Measurements from ENCODE around the gene DZIP1L.
"Not testable (repeated sequence)": the region's sequence is repeated elsewhere in the genome, so short reads cannot be mapped to it uniquely, and the experiment has no call there.

The DZIP1L gene

DNA sequence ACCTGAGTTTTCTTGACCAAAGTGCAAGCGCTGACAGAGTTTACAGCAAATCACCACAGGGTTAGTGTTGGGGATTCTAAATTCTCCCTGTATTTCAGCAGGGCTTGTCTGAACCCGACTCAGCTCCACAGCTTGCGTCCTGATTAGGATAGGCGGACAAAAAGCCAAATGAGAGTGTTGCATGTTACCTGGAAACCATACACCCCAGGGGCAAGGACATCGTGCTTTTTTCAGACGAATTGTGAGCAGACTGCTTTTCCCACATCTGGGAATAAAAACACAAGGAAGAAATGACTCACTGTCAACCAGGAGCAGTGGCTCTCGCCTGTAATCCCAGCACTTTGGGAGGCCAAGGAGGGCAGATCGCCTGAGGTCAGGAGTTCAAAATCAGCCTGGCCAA lies 3.0 kb downstream of the DZIP1L start:
- no peak for DNase-seq

DNA sequence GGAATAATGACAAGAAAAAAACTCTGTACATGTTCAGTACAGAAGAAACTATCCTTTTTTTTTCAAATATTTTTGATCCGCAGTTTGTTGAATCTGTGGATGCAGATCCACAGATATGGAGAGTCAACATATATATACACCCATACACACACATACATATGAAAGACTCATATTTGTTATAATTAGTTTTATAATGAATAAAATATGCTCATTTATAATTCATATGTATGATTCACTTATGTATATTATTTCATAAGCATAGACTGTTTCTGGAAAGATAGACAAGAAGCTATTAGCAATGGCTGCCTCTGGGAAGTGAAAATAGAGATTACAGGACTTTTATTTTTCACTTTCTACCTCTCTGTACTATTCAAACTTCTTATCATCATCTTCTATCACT lies 9.8 kb downstream of the DZIP1L start:
- no peak for DNase-seq

DNA sequence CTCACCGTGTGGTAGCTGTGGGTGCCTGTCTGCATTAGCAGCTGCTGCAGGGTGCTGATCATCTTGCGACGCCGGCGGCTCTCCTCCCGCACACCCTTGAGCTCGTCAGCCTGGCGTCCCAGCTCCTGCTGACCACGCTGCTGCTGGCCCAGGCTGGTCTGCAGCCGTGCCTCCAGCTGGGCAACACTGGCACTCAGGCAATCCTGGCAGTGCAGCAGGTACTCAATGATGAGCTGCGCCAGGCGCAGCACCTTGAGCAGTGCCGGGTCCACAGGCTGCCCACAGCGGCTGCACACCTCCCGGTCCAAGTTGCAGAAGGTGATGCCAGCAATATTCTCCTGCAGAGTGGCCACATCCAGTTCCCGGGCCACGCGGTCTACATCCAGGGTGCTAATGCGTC lies 11.9 kb downstream of the DZIP1L start:
- no peak for DNase-seq

DNA sequence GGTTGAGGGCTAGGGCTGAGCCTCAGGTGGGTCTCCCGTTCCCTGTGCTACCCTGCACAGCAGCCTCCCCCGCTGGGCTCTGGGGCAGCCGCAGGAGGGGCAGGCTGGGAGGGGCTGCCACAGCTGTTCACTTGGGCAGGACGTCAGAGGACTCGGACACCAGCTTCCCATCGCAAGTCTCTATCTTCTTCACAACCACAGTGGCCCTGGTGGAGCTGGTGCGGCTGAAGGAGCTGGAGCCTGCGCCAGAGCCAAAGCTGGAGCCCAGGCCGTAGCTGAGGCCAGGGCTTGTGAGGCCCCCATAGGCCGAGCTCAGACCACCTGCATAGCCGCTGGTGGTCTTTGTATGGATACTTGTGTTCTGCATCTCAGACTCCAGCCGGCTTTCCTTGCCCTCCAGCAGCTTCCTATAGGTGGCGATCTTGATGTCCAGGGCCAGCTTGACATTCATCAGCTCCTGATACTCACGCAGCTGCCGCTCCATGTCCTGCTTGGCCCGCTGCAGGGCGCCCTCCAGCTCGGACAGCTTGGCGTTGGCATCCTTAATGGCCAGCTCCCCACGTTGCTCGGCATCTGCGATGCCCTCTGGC lies 14.0 kb downstream of the DZIP1L start:
- not testable (repeated sequence) for DNase-seq

DNA sequence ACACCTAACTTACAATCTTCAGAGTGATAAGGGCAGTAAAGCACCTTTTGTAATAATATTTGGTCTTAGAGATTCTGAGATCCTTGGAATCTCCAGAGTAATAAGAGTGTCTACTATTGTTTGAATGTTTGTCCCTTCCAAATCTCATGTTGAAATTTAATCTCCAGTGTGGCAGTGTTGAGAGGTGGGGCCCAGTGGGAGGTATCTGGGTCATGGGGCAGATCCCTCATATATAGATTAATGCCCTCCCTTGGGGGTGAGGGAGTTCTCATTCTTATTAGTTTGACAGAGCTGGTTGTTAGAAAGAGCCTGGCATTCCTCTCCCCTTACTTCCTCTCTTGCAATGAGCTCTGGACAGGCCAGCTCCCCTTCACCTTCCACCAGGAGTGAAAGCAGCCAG lies 16.0 kb downstream of the DZIP1L start:
- DNase-seq = no peak

DNA sequence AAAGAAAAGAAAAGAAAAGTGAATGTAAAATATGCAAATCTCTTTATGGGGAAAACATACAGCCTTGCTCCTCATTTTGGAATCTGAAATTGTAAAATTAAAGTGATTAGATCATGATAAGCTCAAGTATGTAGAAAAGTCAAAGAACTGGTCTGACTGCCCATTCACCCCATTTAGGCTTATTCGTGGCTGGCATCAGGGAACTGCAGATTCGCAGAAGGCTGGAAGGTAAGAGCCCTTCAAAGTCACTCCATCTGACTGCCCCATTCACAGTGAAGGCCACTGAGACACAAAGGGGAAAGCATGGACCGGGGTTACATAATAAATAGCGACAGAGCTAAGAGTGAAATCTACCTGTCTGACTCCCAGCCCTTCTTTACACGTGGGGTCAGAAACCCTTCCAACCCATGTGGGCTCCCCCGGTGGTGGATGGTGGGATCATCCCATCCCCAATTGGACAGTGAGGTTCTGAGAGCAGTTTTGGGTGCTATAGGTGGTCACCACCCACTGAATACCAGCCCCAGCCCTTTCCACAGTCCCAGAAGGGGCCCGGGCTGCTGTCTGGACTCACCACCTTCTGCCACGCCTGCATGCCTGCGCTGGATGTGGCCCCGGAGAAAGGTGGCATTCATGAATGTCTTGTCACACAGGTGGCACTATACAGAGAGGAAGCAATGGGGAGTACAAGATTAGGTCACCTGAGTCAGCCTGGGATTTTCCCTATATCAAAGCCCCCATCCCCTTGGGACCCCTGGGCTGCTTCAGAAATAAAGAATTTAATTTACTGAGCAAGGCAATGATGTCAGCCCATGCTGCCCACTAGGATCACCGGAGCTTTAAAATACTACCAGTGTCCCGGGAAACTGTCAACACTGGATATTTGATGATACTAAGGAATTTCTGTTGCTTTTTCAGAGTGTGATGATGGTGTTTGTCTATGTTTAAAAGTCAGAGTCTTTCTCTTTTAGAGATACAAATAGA lies 17.9 kb downstream of the DZIP1L start:
- DNase-seq = no peak

DNA sequence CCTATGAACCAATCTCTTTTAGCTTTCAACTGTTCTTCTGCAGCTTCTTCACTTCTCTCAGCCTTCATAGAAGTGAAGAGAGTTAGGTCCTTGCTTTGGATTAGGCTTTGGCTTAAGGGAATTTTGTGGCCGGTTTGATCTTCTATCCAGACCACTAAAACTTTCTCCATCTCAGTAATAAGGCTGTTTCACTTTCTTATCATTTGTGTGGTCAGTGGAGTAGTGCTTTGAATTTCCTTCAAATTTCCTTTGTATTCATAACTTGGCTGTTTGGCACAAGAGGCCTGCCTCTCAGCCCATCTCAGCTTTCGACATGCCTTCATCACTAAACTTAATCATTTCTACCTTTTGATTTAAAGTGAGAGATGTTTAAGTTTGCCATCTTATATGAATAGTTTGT lies 21.7 kb downstream of the DZIP1L start:
- no peak for DNase-seq

DNA sequence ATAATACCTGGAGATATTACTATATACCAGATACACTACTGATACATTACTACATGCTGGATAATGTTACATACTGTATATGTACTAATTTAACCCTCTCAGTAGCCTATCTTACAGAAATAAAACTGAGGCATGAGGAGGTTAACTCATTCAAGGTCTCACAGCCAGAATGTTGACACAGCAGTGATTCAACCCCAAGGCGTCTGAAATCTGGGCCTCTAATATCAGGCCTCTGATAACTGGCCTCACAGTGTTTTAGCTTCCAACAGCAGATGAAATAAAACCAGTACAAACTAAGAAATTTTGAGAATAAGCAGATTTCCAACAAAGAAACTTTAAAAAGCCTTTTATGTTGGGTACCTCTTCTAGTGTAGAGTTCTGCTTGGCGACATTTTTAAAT lies 23.4 kb downstream of the DZIP1L start:
- peak; percentile 33 for DNase-seq

DNA sequence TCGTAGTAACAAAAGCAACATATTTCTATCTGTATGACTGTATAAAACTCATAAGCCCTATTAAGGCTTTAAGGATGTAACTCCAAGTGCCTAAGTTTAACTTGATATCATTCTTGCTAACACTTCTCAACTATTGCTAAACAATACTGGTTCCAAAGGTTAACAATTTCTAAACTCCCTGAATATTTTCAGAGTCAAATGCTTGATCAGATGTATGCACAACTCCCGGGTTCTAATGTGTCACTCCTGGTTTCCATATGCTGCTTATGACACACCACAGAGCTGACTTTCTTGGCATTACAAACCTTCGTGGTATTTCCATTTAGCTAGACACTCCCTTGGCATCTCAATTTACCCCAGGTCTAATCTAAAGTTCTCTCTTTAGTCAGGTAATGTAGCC lies 26.3 kb downstream of the DZIP1L start:
- peak; percentile 68 for DNase-seq

DNA sequence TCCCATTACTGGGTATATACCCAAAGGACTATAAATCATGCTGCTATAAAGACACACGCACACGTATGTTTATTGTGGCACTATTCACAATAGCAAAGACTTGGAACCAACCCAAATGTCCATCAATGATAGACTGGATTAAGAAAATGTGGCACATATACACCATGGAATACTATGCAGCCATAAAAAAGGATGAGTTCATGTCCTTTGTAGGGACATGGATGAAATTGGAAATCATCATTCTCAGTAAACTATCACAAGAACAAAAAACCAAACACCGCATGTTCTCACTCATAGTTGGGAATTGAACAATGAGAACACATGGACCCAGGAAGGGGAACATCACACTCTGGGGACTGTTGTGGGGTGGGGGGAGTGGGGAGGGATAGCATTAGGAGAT lies 29.7 kb downstream of the DZIP1L start:
- not testable (repeated sequence) for DNase-seq

DNA sequence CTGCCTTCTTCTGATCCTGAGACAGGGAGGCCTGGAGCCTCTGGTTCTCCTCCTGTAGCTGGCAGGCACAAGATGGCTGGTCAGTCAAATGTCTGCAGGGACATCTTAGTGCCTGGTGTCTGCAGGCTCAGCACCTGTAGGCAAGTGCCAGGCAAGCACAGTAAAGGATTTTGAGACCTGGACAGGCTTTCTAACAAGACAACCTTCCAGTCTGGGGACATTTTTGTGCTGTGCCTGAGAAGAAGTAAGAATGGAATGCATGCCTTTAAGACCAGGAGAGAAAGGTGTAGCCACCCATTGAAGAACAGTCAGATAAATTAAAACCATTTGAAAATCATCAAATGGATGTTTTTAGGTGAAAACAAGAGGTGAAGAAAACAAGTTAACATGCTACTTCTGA lies 31.2 kb downstream of the DZIP1L start:
- DNase-seq = no peak

DNA sequence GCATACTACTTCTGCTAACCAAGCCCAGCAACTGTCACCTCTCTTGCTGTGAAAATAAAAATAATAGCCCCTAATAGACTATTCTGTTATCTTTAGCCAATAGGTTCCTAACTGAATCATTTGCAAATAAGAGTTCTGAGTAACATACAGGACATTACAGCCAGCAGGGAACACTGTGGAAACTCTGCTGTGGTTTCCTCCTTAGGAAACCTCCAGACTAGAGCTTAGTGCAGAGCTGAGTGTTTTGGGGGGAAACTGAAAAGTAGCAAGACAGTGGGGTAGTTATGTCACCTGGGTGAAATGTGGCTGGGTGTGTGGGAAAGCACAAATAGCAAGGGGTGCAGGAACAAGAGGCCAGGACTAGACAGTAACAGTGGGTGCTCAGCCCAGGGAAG lies 32.4 kb downstream of the DZIP1L start:
- DNase-seq = no peak

DNA sequence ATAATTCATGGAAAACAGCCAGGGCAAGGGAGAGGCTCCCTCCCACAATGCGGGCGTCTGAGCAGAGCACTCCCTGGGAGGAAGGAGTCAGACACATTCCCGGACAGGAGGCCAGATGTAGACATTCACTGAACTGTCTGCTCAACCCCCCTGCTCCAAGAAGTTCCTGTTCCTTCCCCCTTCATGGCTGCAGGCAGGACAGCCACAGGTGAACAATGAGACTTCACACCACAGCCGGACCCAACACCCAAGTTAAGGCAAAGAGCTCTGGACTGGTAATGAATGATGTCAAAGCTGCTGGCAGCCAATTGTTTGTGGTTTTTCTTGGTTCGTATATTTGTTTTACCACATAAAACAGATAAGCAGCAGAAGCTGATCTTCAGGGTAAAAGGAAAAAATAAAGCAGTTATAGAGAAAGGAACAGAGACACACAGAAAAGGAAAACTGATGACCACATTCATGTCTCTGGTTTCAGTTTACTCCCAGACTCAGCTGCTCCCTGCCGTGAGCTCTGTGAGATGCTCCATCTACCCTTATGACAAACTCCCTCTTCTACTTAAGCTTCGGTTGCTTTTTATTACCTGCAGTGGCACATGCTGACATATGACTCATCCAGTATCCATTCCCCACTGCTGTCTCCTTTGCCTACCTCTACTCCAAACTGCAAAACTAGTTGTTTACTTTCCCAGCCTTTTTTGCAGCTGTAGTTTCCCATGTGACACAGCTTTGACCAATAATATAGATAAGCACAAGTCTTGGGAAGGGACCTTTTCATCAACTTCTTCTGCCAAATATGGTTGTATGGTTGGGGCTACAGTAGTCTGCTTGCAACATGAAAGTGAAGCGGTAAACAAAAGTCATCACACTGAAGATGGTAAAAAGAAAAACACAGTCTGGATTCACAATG lies 33.1 kb downstream of the DZIP1L start:
- DNase-seq = peak; percentile 87

DNA sequence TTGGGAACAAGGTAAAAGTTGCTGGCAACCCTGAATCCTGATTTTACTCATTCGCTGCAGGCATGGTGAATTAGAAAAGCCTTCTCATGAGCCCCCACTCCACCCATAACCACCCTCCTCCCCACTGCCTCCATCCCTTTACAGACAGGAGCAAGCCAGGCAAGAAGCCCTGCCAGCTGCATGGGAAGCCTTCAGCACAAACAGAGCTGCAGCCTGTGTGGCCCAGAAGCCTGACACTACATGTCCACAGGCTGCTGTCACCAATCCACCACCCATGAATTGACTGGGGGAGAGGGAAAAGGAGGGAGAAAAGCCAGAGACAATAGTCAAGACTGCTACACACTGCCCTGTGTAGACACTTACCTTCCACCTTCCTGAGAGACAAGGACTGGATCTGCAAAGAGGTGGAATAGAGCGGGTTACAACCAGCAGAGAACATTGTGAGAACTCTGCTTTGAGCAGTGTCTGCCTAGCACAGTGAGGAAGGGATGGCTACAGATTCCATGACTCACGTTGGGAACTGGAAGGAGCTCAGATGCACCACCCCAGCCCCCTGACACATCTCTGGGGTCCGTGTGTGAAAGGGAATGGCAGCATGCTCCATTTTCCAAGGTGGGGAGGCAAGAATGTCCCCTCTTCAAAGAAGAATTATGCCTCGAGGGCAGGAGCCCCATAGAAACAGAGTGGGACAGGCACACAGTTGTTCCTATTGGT lies 33.9 kb downstream of the DZIP1L start:
- DNase-seq = peak; percentile 73

DNA sequence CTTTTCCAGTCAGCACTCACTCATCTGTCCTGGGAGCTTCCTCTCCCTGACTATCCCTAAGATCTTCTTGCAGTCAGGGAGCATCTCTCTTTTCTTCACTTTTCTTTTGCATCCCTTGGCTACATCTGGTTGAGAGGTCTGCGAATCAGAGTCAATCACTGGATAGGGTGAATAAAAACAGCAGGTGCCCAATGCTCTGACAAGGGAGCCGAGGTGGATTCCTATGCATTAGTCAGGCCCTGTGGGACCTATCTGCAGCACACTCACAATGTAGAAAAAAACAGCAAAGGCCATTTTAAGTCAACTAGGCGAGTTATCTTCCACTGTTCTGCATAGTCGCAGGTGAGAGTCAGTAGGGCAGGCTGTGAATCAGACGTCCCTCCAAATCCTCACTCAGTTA lies 35.5 kb downstream of the DZIP1L start:
- no peak for DNase-seq

DNA sequence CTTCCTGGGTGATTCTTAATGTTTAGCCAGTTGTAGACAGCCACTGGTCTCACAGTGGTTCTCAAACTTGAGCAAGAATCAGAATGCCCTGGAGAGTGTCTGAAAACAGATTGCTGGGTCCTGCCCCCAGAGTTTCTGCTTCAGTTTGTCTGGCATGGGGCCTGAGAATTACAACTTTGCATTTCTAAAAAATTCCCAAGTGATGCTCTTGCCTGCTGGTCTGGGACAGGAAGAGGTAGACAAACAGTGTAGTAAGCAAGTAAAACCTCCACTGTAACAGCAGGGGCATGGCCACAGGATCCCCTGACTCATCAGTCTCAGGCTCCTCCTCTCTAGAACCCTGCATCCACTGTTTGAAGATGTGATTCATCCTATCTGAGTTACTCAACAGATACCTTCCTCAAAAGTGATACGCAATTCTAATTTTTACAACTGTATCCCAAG lies 36.5 kb downstream of the DZIP1L start:
- peak; percentile 97 for DNase-seq

DNA sequence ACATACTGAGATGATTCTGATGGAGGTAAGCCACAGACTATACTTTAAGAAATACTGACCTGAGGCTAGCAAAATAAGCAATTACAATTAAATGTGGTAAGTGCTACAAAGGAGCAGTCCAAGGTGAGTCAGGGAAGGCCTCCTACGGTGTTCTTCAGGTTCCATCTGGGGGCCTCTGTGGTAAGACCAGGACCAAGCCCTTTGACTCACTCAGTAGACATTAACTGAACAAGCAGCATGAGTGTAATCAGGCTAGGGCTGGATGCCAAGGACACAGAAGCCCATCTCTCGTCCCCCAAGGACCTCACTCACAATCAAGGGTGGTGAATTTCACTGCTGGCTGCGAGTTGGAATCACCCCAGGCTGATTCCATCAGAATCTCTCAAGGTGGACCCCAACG lies 37.3 kb downstream of the DZIP1L start:
- peak; percentile 51 for DNase-seq

DNA sequence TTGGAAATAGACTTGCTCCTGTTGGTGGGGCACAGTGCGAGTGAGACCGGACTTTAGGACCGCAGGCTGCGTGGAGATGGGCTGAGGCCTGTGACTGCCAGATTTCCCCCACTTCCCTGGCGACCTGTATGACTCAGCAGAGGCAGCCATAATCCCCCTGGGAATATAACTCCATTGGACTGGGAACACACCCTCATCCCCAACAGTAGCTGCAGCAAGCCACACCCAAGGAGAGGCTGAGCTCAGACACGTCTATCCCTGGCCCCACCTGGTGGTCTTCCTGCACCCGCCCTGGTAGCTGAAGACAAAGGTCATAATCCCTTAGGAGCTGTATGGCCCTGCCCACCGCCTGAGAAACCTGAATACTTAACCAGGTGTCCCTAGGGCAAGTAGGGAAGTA lies 42.6 kb downstream of the DZIP1L start:
- no peak for DNase-seq

DNA sequence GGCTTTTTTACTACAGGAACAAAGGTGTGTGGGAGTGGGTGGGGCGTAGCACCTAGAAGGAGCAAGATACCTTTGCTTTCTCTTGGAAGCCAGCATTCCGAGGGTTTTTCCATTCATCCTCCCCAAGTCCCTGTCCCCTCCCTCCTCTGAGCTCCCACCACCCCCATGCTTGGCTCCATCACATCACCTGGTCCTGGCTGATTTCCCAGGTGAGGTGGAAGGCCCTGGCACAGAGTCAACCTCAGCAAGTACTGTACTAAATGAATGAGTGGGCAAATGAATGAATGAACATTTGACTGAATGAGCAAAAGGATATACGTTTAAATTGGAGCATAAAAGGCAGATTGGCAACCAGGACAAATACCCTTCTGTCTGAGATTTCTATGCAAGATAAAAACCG lies 45.4 kb downstream of the DZIP1L start:
- no peak for DNase-seq

DNA sequence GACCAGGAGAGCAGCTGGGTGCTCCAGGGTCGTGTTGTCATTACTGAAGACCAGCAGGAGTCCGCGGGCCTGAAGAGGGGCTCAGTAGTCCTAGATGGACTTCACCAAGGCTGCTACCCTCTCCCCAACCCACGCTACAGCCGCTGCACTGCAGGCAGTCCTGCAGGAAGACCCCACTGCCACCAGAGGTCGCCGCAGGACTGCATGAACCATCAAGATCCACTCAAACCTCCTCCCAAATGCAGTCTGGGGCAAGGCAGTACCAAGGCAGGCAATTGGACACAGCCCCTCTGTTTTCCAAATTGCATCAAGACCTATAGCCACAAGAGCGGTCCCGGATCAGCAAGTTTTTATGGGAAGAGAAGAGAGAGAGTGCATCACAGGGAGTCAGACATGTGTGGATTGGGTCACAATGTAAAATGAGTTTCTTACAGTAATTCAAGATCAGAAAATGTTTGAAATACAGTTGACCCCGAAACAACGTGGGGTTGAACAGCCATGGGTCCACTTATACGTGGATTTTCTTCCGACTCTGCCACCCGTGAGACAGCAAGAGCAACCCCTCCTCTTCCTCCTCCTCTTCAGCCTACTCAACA lies 46.7 kb downstream of the DZIP1L start:
- peak; percentile 69 for DNase-seq

DNA sequence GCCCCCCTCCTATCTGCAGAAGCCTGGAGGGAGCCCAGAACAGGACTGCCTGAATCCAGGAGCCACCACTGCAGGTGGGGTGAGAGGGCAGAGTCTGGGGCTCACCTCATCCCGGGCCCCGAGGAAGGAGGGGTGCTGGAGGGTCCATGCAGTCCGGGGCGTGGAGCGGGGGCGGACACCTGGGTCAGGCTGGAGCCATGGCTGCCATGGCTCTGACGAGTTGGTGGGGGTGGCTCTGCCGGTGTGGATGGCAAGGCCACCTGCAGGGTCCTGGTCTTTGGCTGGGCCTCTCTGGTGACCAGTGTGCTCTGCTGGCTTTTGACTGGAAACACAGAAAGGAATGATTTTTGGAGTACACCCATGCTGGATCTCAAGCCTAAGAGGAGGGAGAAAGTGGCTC lies 47.4 kb downstream of the DZIP1L start:
- DNase-seq = no peak

DNA sequence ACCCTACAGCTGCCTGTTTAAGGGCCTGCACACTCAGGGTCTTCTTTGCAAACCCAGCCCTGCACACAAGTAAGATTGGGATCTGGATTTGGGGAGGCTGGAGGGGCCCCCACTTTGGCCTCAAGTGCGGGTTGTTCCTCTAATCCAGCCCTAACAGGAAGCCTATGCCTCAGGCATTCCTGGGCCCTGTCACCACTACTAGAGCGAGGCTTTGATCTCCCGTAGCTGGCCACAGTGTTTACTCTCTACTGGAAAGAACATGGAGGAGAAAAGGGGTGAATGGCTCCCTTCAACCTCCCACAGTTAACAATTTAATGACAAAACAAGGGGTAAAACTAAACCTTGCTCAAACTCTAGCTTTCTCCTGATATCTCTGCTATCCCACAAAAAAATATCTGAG lies 48.4 kb downstream of the DZIP1L start:
- no peak for DNase-seq

Measured in fibroblast of skin of right quadriceps (primary cell).